Fibroblast of the conjunctiva (primary cell): Measurements from ENCODE around the gene PLGRKT.
"Not testable (repeated sequence)": the region's sequence is repeated elsewhere in the genome, so short reads cannot be mapped to it uniquely, and the experiment has no call there.

Source experiments
- DNase-seq: peaks from one replicate; pipeline ENCODE4 v3.0.0-alpha.2; 2010; ENCODE audit warnings: low read depth

The PLGRKT gene

GRCh38 chr9:5437254-5438216, at the start of gene PLGRKT:
Gene PLGRKT (minus strand): TSS chr9:5437925. CDS start chr9:5431977, 5,948 bp downstream.
- peak; percentile 87 for DNase-seq

- DNase-seq = no peak
Observed at GRCh38 chr9:5486988-5487387, 49.3 kb upstream of the PLGRKT start.

- no peak for DNase-seq
Observed at GRCh38 chr9:5485378-5486085, 47.8 kb upstream of the PLGRKT start.

GRCh38 chr9:5483306-5483705, 45.6 kb upstream of the PLGRKT start:
- DNase-seq = no peak

- DNase-seq = no peak
Observed at GRCh38 chr9:5482194-5482593, 44.5 kb upstream of the PLGRKT start.

GRCh38 chr9:5481322-5482040, 43.8 kb upstream of the PLGRKT start:
- no peak for DNase-seq

GRCh38 chr9:5480919-5481318, 43.2 kb upstream of the PLGRKT start:
- DNase-seq = no peak

- DNase-seq = no peak
Observed at GRCh38 chr9:5479994-5480694, 42.4 kb upstream of the PLGRKT start.

GRCh38 chr9:5478206-5478605, 40.5 kb upstream of the PLGRKT start:
- DNase-seq = no peak

- DNase-seq = not testable (repeated sequence)
Observed at GRCh38 chr9:5475611-5476010, 37.9 kb upstream of the PLGRKT start.

GRCh38 chr9:5470816-5471215, 33.1 kb upstream of the PLGRKT start:
- no peak for DNase-seq

GRCh38 chr9:5470122-5470521, 32.4 kb upstream of the PLGRKT start:
- no peak for DNase-seq

- DNase-seq = no peak
Observed at GRCh38 chr9:5468850-5469249, 31.1 kb upstream of the PLGRKT start.

GRCh38 chr9:5466766-5467165, 29.0 kb upstream of the PLGRKT start:
- no peak for DNase-seq

- DNase-seq = no peak
Observed at GRCh38 chr9:5466005-5466404, 28.3 kb upstream of the PLGRKT start.

- not testable (repeated sequence) for DNase-seq
Observed at GRCh38 chr9:5464831-5465330, 27.2 kb upstream of the PLGRKT start.

- DNase-seq = no peak
Observed at GRCh38 chr9:5460157-5460556, 22.4 kb upstream of the PLGRKT start.

- no peak for DNase-seq
Observed at GRCh38 chr9:5459289-5459829, 21.6 kb upstream of the PLGRKT start.

- no peak for DNase-seq
Observed at GRCh38 chr9:5455181-5455580, 17.5 kb upstream of the PLGRKT start.

GRCh38 chr9:5453673-5454072, 15.9 kb upstream of the PLGRKT start:
- DNase-seq = no peak

- no peak for DNase-seq
Observed at GRCh38 chr9:5453004-5453403, 15.3 kb upstream of the PLGRKT start.

GRCh38 chr9:5452286-5452609, 14.5 kb upstream of the PLGRKT start:
- no peak for DNase-seq
